HG02759 (cell line): Measurements from ENCODE around the gene DNAH10.
"Not testable (repeated sequence)": the region's sequence is repeated elsewhere in the genome, so short reads cannot be mapped to it uniquely, and the experiment has no call there.

Experiments used
- ATAC-seq: cut with Tn5 transposase; IDR thresholded peaks from one replicate; pipeline ENCODE4 v1.9.1; 2021; ENCODE audit warnings: mild to moderate bottlenecking, moderate library complexity; ENCODE audit not compliant: unreplicated experiment

The DNAH10 gene

DNA sequence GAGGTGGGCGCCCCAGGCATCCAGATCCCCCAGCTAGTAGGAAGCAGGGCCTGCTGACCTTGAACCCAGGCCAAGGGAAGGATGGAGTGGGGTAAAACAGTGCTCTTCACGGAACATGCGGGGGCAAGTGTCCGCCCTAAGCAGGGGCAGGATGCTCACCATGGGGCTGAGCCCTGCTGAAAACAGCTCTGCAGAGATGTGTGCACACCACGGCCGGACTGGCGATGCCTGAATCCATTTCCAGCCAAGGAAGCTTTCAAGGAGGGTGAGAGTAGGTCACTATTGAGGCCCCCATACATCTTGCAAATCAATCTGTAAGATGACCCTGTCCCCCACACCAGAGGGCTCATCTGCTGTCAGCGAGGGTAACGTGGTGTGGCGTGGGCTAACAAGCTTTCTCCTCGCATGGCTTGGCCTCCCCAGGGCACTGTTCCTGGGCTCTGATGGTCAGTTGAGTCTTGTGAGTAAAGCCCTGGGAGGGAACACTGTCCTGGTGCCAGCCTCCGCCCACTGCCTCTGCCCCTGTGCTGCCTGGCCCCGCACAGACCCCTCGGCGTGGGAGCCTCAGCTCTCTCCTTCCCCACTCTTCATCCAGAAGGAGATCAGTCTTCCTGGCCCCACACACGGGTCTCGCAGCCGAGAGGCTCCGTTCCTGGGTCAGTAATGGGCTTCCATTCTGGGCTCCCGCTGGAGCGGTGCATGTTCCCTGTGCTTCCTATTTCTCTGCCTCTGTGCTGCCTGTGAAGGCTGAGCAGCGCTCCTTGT is 141.4 kb downstream of the DNAH10 start:
- no peak for ATAC-seq

DNA sequence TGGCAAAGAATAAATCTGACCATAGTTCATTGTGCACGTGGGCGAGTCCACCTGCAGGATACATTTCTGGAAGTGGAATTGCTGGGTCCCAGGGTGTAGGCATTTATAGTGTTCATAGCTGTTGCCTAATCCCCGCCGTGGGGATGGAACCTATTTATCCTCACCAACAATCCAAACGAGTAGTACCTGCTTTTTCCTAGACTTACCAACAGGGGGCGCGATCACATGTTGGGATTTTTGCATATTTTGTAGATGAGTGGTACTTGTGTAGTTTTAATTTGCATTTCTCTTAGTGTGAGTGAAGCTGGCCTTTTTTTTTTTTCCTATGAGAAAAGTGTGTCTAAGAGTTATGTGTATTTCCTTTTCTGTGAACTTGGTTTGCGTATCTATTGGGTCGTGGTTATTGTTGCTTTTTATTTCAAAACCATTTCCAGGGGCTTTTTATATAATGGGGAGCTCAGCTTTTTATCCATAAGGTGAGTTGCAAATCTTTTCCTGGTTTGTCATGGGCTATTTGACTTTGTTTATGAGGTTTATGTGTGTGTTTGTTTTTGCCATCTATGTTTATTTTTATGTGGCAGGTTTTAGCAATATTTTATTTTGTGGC is 143.3 kb downstream of the DNAH10 start:
- ATAC-seq = no peak

DNA sequence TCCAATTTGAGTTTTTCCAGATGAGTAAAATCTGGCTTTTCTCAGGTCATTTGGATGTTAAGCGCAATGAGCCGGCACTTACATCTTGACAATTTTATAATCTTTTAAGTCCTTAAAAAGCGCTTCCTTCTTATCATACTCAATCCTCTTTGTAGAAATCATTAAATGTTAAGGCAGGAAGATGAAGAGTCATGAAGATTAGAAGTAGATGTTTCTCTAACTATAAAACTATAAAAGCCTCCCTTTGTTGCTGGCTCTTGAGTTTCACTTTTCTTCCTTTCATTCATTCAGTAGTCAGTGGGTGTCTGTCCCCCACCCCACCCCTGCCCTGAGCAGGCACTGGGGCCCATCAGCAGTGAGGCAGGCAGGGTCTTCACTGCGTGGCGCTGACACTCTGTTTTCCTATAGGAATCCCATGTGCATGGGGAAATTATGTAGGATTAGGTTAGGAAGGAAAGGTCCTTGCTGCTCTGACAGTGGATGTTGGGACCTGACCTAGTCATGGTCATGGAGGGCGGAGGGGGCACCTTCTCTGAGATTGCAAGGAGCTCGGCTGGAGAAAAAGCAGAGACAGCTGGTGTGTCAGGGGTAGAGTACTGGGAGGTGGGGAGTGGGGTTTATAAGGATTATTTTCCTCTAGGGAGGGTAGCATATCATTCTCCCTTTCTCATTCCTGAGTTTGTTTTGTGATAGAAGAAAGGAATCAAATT is 144.8 kb downstream of the DNAH10 start:
- ATAC-seq = no peak

DNA sequence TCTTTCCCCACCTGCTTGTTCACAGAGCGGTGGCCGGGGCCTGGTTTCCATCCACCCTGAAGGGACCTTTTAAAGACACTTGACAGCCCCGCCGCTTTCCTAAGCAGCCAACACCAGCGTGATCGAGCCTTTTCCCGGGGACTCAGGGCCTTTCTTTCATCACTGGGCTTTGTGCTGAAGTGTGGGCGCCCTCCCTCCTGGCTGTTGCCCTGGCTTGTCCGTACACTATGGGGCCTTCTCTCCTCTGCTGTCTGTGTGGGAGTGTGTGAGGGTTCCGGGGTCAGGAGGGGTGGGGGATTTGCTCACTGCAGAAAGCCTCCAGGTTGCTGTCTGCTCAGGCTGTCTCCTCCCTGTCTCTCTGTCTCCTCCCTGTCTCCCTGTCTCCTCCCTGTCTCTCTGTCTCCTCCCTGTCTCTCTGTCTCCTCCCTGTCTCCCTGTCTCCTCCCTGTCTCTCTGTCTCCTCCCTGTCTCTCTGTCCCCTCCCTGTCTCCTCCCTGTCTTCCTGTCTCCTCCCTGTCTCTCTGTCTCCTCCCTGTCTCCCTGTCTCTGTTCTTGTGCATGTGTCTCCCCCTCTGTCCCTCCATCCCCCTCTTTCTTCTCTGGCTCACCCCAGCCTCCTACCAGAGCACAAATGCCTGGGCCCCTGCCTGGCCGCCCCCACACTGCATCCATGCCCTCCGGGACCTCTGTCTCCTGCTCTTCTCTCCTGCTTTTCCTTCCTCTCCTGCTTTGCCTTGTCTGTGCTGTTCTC is 145.8 kb downstream of the DNAH10 start:
- ATAC-seq = no peak

DNA sequence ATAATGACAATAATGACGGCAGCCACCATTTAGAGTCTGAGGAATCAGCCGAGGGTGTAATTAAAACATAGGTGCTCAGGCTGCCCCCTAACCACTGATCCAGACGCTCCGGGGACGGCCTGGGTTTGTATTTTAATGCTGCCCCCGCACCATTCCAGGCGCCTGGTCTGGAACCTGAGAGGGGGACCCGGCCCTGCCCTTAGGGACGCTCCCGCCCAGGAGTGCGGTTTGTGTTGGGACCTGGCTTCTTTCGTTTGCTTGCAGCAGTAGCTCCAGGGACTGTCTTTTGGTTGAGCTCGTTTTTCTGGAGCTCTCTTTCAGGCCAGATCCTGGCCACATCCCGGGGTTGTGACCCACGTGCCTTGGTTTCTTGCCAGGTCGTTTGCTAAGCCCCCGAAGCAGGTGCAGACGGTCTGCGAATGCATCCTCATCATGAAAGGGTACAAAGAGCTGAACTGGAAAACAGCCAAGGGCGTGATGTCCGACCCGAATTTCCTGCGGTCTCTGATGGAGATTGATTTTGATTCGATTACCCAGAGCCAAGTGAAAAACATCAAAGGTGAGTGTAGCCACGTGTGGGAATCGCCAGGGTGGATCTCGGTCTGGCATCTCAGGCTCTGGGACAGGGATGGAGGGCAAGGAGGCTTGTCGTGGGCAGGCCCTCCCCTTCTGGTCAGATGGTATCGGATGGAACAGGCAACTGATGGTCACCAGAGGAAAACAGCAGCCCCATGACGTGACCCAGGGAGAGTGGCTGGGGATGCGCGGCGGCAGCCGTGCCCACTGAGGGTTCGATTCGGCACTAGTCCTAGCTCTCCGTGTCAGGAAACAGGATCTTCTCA is 147.0 kb downstream of the DNAH10 start:
- ATAC-seq = no peak

DNA sequence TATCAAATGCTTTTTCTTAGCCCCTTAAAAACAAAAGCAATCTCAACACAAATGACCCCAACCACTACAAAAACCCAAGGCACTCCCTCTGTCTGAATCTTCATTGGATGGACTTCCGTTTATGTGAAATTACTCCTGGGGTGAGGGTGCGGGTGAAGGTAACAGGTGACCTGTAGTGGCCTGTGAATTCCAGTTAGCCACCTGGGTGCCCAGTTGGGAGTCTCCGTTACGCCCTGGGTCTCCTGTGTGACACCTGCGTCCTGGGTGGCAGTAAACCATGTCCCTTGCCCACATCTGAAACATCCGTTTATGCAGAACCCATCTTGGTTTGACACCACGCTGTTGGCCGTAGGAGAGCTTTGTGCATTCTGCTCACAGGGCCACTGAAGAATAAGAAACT is 148.0 kb downstream of the DNAH10 start:
- no peak for ATAC-seq

DNA sequence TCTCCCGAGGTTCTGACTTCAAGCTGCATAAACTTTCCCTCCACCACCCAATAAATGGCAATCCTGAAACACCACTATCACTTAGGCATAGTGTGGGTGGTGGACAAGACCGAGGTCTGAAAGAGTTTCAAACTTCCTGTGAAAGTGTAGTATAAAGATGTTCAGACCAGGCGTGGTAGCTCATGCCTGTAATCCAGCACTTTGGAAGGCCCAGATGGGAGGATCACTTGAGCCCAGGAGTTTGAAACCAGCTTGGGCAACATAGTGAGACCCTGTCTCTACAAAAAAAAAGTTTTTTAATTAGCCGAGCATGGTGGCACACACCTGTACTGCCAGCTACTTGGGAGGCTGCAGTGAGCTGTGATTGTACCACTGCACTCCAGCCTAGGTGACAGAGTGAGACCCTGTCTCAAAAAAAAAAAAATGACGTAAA is 148.7 kb downstream of the DNAH10 start:
- ATAC-seq = no peak

DNA sequence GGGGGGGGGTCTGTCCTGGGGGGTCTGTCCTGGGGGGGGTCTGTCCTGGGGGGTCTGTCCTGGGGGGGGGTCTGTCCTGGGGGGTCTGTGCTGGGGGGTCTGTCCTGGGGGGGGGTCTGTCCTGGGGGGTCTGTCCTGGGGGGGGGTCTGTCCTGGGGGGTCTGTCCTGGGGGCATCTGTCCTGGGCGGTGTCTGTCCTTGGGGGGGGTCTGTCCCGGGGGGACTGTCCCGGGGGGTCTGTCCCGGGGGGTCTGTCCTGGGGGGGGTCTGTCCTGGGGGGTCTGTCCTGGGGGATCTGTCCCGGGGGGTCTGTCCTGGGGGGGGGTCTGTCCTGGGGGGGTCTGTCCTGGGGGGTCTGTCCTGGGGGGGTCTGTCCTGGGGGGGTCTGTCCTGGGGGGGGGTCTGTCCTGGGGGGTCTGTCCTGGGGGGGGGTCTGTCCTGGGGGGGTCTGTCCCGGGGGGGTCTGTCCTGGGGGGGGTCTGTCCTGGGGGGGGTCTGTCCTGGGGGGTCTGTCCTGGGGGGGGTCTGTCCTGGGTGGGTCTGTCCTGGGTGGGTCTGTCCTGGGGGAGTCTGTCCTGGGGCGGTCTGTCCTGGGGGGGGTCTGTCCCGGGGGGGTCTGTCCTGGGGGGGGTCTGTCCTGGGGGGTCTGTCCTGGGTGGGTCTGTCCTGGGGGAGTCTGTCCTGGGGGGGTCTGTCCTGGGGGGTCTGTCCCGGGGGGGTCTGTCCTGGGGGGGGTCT is 149.7 kb downstream of the DNAH10 start:
- not testable (repeated sequence) for ATAC-seq

DNA sequence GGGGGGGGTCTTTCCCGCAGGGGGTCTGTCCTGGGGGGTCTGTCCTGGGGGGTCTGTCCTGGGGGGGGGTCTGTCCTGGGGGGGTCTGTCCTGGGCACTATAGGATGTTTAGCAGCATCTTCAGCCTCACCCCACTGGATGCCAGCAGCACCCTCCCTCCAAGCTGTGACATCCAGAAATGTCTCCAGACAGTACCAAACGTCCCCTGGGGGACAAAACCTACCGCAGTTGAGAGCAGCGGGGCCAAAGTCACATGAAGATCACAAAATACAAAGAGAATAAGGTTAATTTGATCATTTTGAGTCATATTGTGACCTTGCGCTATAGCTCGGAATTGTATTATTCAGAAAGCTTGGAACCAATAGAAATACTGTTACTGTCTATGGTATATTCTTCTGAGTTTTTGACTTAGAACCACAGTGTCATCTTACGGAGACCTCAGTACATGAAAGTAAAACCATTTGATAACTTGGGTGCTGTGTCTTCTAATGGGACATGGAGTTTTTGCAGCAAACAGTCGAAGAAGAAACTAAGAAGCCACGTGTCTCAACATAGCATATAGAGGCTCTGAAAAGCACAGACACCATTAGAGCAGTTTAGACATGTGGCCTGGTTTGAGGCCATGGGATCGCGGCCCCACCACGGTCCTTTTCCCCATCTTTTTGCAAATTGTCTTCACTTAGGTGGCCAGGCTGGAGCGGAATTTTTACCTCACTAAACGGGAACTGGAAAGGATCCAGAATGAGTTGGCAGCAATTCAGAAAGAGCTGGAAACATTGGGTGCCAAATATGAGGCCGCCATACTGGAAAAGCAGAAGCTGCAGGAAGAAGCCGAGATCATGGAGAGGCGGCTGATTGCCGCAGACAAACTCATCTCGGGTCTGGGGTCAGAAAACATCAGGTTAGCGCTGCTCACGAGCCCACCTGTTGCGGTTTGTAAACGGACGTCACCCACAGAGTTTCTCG is 150.6 kb downstream of the DNAH10 start:
- ATAC-seq = no peak

DNA sequence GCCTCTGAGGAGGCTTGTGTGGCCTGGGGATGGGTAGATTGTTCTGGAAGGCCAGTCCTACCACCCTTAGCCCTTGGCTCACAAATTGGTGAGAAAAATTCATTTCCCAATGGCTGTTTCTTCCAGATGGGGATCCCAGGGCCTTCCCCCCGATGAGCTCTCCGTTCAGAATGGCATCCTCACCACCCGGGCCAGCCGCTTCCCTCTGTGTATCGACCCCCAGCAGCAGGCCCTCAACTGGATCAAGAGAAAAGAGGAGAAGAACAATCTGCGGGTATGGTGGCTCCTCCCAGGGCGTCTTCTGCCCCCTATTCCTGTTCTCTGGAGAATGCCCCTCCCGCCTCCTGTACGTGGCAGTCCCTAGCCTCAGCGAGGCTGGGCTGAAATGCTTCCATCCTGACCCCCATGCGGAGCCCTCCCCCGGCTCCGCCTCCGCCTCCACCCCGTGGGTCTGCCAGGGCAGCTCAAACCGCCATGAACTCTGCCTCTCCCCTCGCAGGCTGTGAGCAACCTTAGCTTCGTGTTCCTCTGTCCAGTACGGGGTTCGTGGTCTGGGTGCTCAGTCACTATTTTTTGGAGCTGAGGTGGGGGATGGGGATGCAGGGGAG is 152.7 kb downstream of the DNAH10 start:
- no peak for ATAC-seq

DNA sequence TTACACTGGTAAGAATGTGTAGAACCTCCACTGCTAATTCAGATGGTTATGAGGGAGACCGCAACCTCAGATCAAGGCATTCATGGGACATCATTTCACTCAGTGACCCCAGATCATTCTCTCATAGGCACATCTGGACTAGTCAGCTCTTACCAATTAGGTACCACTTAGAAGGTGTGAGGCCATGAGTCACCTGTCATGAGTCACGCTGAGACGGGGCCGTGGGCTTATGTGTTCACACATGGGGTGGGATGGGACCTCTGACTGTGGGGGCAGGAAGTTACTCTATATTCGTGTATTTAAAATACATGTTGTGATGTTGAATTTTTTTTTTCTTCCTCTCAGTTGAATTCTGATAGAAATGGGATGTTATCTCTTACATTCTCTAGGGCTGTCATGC is 154.6 kb downstream of the DNAH10 start:
- ATAC-seq = no peak

DNA sequence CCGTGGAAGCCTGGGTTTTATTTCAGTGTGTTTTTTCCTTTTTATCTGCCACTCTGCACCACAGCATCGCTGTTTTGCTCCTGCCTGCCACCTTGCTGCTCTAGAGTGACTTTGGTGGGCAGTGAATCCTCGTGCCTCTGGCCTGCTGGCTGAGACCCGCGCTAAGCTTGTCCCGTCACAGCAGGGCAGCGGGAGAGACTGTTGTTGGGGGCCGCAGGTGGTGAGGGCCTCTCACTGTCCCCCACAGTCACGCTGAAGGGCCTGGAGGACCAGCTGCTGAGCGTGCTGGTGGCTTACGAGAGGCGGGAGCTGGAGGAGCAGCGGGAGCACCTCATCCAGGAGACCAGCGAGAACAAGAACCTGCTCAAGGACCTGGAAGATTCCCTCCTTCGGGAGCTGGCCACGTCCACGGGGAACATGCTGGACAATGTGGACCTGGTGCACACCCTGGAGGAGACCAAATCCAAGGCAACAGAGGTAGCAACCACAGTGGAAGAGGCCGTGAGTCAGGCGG is 155.3 kb downstream of the DNAH10 start:
- ATAC-seq = no peak

DNA sequence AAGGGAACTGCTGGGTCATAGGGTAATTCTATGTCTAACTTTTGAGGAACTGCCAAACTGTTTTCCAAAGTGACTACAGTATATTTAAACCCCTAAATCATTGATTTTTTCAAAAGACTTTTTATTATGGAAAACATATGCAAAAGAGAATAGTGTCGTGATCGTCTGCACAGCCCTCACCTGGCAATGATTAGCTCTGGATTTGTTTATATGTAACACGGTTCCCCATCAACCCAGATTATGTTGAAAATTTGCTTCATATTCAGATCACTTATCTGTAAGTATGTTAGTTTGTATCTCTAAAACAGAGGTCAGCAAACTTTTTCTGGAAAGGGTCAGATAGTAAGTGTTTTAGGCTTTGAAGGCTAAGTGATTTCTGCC is 157.9 kb downstream of the DNAH10 start:
- ATAC-seq = no peak

DNA sequence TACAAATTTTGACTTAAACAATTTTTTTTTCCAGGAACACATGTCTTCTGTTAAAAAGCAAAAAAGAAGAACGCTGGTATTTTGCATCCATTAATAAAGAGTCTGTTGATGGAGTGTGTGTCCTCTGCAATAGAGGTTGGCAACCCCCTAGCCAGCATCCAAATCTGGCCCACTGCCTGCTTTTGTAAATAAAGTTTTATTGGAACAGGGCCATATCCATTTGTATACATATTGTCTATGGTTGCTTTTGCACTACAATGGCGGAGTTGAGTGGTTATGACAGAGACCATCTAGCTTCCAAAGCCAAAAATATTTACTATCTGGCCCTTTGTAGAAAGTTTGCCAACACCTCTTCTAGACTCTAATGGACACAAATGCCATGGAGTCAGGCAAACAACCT is 160.9 kb downstream of the DNAH10 start:
- no peak for ATAC-seq

DNA sequence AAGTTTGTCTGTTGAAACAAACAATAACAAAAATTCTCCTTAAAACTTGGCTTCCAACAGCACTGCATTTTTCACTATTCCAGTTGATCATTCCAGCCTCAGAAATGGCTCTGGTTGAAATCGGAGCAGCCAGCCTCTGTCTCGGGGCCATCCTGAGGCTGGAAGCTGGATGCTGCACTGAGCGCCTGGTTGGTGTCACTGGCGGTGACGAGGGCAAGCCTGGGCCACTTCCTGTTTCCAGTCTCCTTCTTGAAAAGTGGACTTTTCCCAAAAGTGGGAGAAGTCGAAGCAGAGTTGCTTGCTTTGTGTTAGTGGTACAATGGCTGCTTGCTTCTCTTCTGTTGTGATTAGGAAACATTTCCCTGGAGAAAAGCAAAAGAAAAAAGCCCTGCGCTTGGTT is 161.8 kb downstream of the DNAH10 start:
- no peak for ATAC-seq

DNA sequence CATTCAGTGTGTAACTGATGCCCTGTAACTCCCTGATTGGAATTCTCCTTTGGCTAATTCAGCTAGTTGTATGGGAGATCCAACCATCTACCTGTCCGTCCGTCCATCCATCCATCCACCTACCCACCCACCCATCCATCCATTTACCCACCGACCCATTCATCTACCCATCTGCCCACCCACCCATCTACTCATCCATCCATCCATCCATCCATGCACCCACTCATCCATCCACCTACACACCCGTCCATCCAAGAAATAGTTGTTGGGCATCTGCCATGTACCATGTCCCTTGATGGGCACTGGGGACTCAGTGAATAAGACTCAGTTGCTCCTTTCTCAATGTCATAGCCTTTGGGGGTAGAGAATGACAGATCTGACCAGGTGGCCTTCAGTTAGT is 162.4 kb downstream of the DNAH10 start:
- ATAC-seq = no peak

DNA sequence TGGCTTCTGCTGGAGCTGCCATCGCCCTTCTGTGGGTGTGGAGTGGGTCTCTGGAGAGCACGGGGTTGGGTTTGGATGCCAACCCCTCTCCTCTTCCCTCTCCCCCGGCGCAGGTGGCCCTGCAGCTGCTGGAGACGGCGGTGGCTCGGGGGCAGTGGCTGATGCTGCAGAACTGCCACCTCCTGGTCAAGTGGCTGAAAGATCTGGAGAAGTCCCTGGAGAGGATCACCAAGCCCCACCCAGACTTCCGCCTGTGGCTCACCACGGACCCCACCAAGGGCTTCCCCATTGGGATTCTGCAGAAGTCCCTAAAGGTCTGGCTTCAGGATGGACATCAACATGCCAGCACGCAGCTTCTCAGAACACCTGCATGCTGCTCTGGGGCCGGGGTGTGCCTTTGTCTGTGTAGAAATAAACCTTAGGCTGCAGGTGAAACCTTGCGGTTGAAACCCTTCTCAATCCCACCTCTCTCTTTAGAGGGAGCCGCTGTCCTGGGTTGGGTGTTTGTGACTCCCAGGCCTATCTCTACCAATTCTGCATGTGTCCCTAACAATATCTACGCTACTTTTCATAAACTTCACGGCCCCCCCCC is 166.3 kb downstream of the DNAH10 start:
- ATAC-seq = no peak

DNA sequence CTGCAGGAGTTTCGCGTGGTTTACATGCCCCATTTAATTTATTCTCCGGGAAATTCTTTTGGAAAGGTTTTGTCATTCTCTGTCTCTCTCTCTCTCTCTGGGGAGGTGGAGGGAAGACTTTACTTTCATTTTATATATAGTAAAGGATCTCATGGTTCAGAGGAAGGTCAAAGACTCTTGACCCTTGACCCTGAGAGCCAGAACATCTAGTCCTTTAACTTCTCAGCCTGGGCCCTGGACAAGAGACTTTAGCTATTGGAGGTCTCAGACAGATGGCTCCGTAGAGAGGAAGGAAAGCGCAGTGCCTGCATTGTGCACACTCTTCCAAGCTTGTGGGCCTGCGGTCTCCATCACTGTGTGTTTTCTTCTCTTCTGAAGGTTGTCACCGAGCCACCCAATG is 166.8 kb downstream of the DNAH10 start:
- no peak for ATAC-seq
